Measurements from ENCODE around the gene KIRREL1. TPM values are rescaled to one million over a fixed set of nuclear protein-coding genes. Genes with fewer than 3 reads are reported as not detected.

The KIRREL1 gene
- total and polyA plus RNA-seq, 2 of the 8 experiments (the other 6 are each of a cell fraction or from before 2014, with no cell fraction given): 14.2 to 39.0 TPM

DNA sequence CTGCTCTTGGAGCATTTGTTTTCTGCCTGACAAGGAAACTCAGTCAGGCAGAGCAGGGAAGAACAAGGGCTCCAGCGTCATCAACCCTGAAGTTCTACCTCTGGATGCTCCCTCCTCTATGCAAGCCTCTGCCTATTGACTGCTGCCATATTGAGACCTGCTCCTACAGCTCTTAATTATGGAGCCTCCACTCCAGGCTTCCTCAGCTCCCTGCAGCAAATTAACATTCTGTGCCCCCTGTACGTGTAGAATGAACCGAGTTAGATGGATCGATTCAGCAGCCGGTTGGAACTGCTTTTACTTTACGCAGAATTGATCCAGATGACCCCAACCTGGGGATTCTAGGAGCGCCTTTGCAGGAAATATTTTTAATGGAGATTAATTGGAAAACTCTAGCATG is 68.7 kb downstream of the KIRREL1 start:
- Histone ChIP-seq H3K36me3 (ENCODE audit: control insufficient read depth in 2 of 4, insufficient read depth in 4 of 4, low read length in 3 of 4) (no peaks in the 10 kb centered on the region), H3K23ac (ENCODE audit: insufficient read length) (no peak overlapping the region), H3K27me3 (replicated peaks in 1 of 4; ENCODE audit: control insufficient read depth in 3 of 4, extremely low read depth in 1 of 4, insufficient read depth in 3 of 4, low read length in 3 of 4) (no peaks in the 10 kb centered on the region), H3K18ac (ENCODE audit: extremely low read depth, low read length) (no peak overlapping the region), H3K79me1 (ENCODE audit: low read depth, low read length) (peaks cover 6% of the 10 kb centered on the region; the same call in 1 of the 2 replicates), H4K5ac (ENCODE audit: insufficient read length, low read depth, low read length) (no peak overlapping the region), H3K4ac (replicated peaks; ENCODE audit: insufficient read length, low read depth, low read length) (no peak overlapping the region), H3K9me3 (ENCODE audit: insufficient read depth in 2 of 2, low read depth in 1 of 2, low read length in 1 of 2) (no peaks in the 10 kb centered on the region), H2BK120ac (replicated peaks; ENCODE audit: low read depth, low read length) (no peak overlapping the region), H2BK12ac (ENCODE audit: low read depth, low read length) (no peak overlapping the region), H3K14ac (ENCODE audit: insufficient read length) (no peak overlapping the region), H3K4me1 (replicated peaks in 1 of 4; ENCODE audit: control insufficient read depth in 3 of 4, insufficient read depth in 4 of 4, low read length in 3 of 4) (peaks cover 4 to 17% (median 7%) of the 10 kb centered on the region in 4 experiments), H2BK5ac (ENCODE audit: low read depth, low read length) (no peak overlapping the region), H3K56ac (replicated peaks; ENCODE audit: insufficient read length, low read depth, low read length) (no peak overlapping the region), H2BK20ac (ENCODE audit: low read length) (no peak overlapping the region), H4K91ac (replicated peaks; ENCODE audit: insufficient read length, low read length) (no peak overlapping the region), H3K23me2 (ENCODE audit: low read depth, low read length) (no peaks in the 10 kb centered on the region; the same call in 1 of the 2 replicates), H2AFZ (ENCODE audit: low read length) (no peak overlapping the region), H2AK5ac (ENCODE audit: low read depth, low read length) (no peak overlapping the region), H4K20me1 (replicated peaks in 1 of 2; ENCODE audit: control insufficient read depth in 1 of 2, insufficient read depth in 2 of 2, low read length in 2 of 2) (peaks cover 0 to 9% of the 10 kb centered on the region in 2 experiments), H3K9ac (replicated peaks in 1 of 4; ENCODE audit: extremely low read depth in 1 of 4, low read depth in 3 of 4, low read length in 3 of 4) (no peak overlapping the region), H2BK15ac (ENCODE audit: low read length) (peak overlapping the region; percentile 5; the same call in 1 of the 2 replicates), H3K4me2 (ENCODE audit: insufficient read depth in 1 of 2, low read depth in 2 of 2, low read length in 2 of 2) (no peak overlapping the region), H3K4me3 (ENCODE audit: extremely low read depth in 1 of 4, insufficient read depth in 2 of 4, low read depth in 3 of 4, low read length in 4 of 4) (no peak overlapping the region), H3K79me2 (ENCODE audit: control insufficient read depth in 1 of 2, insufficient read depth in 2 of 2, low read length in 2 of 2) (peaks cover 0 to 18% of the 10 kb centered on the region in 2 experiments; a peak in 3 of 4 replicates), H3K27ac (ENCODE audit: low read depth, low read length) (no peak overlapping the region), H4K8ac (ENCODE audit: extremely low read depth, insufficient read depth, low read length) (no peak overlapping the region)
- ChIA-PET CTCF (ENCODE audit: partially characterized antibody) (interaction anchor here (1.2 kb wide), 1 partner anchor 20 kb away, joined by 3 read pairs; no protein-coding TSS in a partner anchor), POLR2A (ENCODE audit: partially characterized antibody) (interaction anchor here (1.0 kb wide), 1 partner anchor 9 kb away, joined by 3 read pairs; no protein-coding TSS in a partner anchor)
- 94% methylated on average over 7 of the region's 7 CpGs; no CpG with 5 or more reads in 1 of the 2 experiments for WGBS, 2 experiments (ENCODE audit: extremely low coverage in 1 of 2, insufficient coverage in 1 of 2, insufficient read length in 1 of 2, insufficient replicate concordance in 2 of 2, low coverage in 1 of 2, low lambda C conversion rate in 2 of 2, missing lambda C conversion rate in 1 of 2)
- DNase-seq (ENCODE audit: low read depth in 1 of 2, low spot score in 2 of 2) (no peak), FAIRE-seq (no peak)
- TF ChIP-seq FOSL1 (IDR thresholded peaks at IDR 0.05; ENCODE audit: insufficient read depth, low read depth, low read length) (no peak), POLR2AphosphoS5 (IDR thresholded peaks at IDR 0.05; ENCODE audit: low read depth, low read length) (no peak)
